ENCODE measurements around the gene ATP6V0C.

DNA sequence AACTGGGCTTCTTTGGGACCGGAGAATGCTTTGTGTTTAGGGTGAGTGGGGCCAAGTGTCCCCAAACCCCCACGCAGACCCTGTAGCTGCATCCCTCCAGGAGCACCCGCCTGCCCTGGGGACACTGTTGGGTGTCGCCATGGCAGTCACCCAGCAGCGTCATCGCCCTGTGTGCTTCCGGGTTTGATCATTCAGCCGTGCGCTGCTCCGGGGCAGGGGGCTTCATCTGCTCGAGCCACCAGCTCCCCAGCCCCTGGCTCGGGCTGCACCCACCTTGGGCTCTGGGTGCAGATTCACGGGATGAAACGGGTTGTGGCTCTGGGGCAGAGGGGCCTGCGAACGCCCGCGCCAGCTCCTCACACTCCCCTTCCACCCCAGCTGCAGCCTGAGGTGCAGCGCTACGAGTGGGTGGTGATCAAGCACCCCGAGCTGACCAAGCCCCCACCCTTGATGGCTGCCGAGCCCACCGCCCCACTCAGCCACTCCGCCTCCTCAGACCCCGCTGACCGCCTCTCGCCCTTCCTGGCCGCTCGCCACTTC lies 13.8 kb upstream of the ATP6V0C start:
- TF ChIP-seq EZH2 (IDR thresholded peaks at IDR 0.05; ENCODE audit: borderline replicate concordance): no peak
- TF ChIP-seq, protein P1, sequence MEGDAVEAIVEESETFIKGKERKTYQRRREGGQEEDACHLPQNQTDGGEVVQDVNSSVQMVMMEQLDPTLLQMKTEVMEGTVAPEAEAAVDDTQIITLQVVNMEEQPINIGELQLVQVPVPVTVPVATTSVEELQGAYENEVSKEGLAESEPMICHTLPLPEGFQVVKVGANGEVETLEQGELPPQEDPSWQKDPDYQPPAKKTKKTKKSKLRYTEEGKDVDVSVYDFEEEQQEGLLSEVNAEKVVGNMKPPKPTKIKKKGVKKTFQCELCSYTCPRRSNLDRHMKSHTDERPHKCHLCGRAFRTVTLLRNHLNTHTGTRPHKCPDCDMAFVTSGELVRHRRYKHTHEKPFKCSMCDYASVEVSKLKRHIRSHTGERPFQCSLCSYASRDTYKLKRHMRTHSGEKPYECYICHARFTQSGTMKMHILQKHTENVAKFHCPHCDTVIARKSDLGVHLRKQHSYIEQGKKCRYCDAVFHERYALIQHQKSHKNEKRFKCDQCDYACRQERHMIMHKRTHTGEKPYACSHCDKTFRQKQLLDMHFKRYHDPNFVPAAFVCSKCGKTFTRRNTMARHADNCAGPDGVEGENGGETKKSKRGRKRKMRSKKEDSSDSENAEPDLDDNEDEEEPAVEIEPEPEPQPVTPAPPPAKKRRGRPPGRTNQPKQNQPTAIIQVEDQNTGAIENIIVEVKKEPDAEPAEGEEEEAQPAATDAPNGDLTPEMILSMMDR (IDR thresholded peaks at IDR 0.05; ENCODE audit: poor library complexity): no peak
